Sigmoid colon (tissue), 4 donors: ENCODE data around the gene DAPK2.

Experiments used
- EP300 ChIP-seq, 4 donors: sonication (generic); formaldehyde crosslinking; IDR thresholded peaks; one replicate each; pipeline ENCODE4 v1.6.1; 2017; ENCODE audit warnings: antibody characterized with exemption in 4 of 4
- POLR2A ChIP-seq, 2 donors: fragments of 450-650 bp; IDR thresholded peaks; one replicate each; pipeline ENCODE4 v1.6.1; 2016; ENCODE audit warnings: antibody characterized with exemption in 2 of 2, mild to moderate bottlenecking in 2 of 2, moderate library complexity in 2 of 2
- POLR2AphosphoS5 ChIP-seq, 4 donors: sonication (generic); formaldehyde crosslinking; IDR thresholded peaks; one replicate each; pipeline ENCODE4 v1.6.1; 2017; ENCODE audit warnings: antibody characterized with exemption in 4 of 4
- TF ChIP-seq, protein P1 (sequence below), 4 experiments: fragments of 450-650 bp in 3 of 4; fragments of 200-600 bp in 1 of 4; IDR thresholded peaks; one replicate each; pipeline ENCODE4 v1.5.1; 2016 to 2019; ENCODE audit warnings: antibody characterized with exemption in 4 of 4, mild to moderate bottlenecking in 3 of 4, moderate library complexity in 2 of 4

DNA sequence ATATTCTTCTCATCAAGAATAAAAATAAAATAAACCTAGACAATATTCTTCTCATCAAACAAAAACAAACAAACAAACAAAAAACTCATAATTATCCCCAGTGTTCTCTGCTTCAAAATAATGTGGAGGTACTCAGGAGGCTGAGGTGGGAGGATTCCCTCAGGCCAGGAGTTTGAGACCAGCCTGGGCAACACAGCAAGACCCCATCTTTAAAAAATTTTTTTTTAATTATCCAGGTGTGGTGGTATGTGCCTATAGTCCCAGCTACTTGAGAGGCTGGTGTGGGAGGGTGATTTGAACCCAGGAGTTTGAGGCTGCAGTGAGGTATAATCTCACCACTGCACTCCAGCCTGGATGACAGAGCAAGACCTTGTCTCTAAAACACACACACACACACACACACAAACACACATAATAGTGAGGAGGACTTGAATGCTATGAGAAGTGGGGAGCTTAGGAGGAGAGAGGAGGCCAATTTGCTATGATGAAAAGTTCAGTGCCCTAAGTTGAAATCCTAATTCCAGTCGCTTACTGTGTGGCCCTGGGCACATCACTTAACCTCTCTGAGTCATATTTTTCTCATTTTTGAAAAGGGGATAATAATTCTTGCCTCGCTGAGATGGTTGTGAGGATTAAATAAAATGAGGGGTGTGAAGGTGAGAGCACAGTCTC, 176.8 kb downstream of the DAPK2 start:
- TF ChIP-seq POLR2A (IDR thresholded peaks at IDR 0.05), result no peak
- TF ChIP-seq, protein P1, sequence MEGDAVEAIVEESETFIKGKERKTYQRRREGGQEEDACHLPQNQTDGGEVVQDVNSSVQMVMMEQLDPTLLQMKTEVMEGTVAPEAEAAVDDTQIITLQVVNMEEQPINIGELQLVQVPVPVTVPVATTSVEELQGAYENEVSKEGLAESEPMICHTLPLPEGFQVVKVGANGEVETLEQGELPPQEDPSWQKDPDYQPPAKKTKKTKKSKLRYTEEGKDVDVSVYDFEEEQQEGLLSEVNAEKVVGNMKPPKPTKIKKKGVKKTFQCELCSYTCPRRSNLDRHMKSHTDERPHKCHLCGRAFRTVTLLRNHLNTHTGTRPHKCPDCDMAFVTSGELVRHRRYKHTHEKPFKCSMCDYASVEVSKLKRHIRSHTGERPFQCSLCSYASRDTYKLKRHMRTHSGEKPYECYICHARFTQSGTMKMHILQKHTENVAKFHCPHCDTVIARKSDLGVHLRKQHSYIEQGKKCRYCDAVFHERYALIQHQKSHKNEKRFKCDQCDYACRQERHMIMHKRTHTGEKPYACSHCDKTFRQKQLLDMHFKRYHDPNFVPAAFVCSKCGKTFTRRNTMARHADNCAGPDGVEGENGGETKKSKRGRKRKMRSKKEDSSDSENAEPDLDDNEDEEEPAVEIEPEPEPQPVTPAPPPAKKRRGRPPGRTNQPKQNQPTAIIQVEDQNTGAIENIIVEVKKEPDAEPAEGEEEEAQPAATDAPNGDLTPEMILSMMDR (IDR thresholded peaks at IDR 0.05), result no peak
- no peak for TF ChIP-seq POLR2AphosphoS5 (IDR thresholded peaks at IDR 0.05)
- TF ChIP-seq EP300 (IDR thresholded peaks at IDR 0.05), result no peak
